ENCODE measurements around the gene HAGHL.

HAGHL gene

DNA sequence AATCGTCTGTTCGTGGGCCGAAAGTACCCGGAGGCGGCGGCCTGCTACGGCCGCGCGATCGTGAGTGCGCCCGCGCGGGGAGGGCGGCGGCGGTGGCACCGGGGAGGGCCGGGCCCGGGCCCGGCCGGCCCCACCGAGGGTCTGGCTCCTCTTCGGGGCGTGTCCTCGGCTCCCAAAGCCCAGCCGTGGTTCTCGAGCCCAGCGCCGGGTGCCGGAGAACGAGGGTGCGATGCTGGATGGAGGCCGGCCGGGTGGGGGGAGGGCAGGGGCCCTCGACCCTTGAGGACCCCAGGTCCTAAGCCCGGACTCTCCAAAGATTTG lies 46.3 kb upstream of the HAGHL start:
- no peak for TF ChIP-seq ZFX (IDR thresholded peaks at IDR 0.05; ENCODE audit: borderline replicate concordance)
- TF ChIP-seq, protein P1, sequence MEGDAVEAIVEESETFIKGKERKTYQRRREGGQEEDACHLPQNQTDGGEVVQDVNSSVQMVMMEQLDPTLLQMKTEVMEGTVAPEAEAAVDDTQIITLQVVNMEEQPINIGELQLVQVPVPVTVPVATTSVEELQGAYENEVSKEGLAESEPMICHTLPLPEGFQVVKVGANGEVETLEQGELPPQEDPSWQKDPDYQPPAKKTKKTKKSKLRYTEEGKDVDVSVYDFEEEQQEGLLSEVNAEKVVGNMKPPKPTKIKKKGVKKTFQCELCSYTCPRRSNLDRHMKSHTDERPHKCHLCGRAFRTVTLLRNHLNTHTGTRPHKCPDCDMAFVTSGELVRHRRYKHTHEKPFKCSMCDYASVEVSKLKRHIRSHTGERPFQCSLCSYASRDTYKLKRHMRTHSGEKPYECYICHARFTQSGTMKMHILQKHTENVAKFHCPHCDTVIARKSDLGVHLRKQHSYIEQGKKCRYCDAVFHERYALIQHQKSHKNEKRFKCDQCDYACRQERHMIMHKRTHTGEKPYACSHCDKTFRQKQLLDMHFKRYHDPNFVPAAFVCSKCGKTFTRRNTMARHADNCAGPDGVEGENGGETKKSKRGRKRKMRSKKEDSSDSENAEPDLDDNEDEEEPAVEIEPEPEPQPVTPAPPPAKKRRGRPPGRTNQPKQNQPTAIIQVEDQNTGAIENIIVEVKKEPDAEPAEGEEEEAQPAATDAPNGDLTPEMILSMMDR (IDR thresholded peaks at IDR 0.05), result no peak
- H3K27ac ChIP-seq, result peak overlapping the region; percentile 98

DNA sequence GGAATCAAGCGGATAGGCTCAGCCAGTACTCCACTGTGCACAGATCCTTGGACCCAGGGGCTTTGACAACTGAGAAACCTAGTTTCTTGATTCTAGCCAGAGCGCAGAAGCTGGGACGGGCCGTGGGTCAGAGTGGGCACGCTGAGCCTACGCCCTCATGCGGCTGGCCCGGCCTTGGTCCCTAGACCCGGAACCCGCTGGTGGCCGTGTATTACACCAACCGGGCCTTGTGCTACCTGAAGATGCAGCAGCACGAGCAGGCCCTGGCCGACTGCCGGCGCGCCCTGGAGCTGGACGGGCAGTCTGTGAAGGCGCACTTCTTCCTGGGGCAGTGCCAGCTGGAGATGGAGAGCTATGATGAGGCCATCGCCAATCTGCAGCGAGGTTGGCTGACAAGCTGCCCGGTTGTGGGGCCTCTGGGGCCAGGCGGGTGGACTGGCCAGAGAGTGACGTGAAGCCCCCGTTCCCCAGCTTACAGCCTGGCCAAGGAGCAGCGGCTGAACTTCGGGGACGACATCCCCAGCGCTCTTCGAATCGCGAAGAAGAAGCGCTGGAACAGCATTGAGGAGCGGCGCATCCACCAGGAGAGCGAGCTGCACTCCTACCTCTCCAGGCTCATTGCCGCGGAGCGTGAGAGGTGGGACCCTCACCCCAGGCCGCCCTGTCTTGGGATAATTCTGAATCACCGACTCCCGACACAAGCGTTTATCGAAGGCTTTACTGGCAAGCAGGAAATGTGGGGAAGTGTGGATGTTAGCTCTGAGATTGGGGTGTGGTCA lies 45.8 kb upstream of the HAGHL start:
- TF ChIP-seq ZFX (IDR thresholded peaks at IDR 0.05; ENCODE audit: borderline replicate concordance), result no peak
- TF ChIP-seq, protein P1 (IDR thresholded peaks at IDR 0.05), result peak; percentile 34

DNA sequence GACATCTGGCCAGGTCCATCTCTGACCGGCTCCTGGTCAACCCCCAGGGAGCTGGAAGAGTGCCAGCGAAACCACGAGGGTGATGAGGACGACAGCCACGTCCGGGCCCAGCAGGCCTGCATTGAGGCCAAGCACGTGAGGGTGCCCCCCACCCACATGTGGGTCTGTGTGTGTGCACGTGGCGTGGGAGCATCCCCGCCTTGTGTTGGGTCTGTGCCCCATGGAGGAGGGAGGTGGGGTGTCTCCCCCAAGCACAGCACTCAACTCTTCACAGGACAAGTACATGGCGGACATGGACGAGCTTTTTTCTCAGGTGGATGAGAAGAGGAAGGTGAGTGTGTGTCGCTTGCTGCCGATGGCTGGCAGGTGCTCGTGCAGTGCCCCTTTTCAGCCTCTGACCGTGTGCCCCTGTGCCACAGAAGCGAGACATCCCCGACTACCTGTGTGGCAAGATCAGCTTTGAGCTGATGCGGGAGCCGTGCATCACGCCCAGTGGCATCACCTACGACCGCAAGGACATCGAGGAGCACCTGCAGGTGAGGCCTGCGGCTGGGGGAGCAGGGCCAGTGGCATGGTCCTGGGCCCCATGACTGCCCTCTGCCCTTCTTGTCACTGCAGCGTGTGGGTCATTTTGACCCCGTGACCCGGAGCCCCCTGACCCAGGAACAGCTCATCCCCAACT lies 45.0 kb upstream of the HAGHL start:
- TF ChIP-seq, protein P1 (IDR thresholded peaks at IDR 0.05), result no peak
- TF ChIP-seq ZFX (IDR thresholded peaks at IDR 0.05; ENCODE audit: borderline replicate concordance), result no peak
- H3K27ac ChIP-seq, result peak overlapping the region; percentile 98

More for the DNA sequence above, 45.8 kb upstream of the HAGHL start:
- H3K27ac ChIP-seq, result peak overlapping the region; percentile 98

DNA sequence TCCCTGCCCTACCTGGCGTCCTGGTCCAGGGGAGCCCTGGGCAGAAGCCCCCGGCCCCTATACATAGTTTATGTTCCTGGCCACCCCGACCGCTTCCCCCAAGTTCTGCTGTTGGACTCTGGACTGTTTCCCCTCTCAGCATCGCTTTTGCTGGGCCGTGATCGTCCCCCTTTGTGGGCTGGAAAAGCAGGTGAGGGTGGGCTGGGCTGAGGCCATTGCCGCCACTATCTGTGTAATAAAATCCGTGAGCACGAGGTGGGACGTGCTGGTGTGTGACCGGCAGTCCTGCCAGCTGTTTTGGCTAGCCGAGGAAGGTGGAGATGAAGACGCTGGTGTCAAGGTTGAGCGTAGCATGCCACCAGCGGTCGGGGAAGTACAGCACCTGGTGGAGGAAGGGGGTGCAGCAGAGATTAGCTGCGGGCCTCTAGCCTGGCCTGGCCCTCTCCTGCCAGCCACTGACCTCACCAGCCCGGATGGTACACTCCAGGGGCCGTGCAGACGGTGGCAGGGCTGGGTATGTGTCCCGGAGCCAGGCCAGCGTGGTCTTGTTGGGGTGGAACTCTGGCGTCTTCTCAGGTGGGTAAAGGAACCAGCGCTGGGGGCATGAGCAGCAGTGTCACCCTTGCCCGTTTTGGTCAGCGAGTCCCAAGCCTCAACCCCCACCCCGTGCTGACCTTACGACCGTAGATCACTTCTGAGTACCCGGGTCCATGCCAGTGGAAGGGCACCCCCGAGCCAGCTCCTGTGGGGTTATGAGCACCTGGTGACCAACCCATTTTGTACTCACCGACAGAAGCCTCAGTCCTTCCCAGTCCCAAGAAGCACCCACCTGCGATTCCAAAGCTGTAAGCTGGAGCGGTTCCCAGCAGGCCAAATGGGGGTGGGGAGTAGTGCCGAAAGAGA lies 44.2 kb upstream of the HAGHL start:
- H3K27ac ChIP-seq, result peak overlapping the region; percentile 98
- TF ChIP-seq, protein P1 (IDR thresholded peaks at IDR 0.05), result no peak
- no peak for TF ChIP-seq ZFX (IDR thresholded peaks at IDR 0.05; ENCODE audit: borderline replicate concordance)

- H3K27ac ChIP-seq, result peak overlapping the region; percentile 98
These were observed 43.4 kb upstream of the HAGHL start for GRCh38 chr16:683396-684070.

GRCh38 chr16:684071-684794 lies 42.7 kb upstream of the HAGHL start, which contains the start of gene JMJD8:
JMJD8 (minus strand) TSS chr16:684334; CDS start chr16:684319, 15 bp downstream.
- H3K27ac ChIP-seq, result peak within 1 kb of the TSS; percentile 98
- TF ChIP-seq, protein P1 (IDR thresholded peaks at IDR 0.05), result no peak
- no peak for TF ChIP-seq ZFX (IDR thresholded peaks at IDR 0.05; ENCODE audit: borderline replicate concordance)

More at GRCh38 chr16:683396-684070, 43.4 kb upstream of the HAGHL start:
- TF ChIP-seq ZFX (IDR thresholded peaks at IDR 0.05; ENCODE audit: borderline replicate concordance), result no peak
- TF ChIP-seq, protein P1 (IDR thresholded peaks at IDR 0.05), result no peak

All from 22Rv1 (cell line).